ENCODE results near the gene FUNDC2. TPM values are rescaled to one million over a fixed set of nuclear protein-coding genes. Genes with fewer than 3 reads are reported as not detected.

The FUNDC2 gene
- total RNA-seq, 6 donors from 2014 or later = 18.3 to 93.9 (median 50.2) TPM

DNA sequence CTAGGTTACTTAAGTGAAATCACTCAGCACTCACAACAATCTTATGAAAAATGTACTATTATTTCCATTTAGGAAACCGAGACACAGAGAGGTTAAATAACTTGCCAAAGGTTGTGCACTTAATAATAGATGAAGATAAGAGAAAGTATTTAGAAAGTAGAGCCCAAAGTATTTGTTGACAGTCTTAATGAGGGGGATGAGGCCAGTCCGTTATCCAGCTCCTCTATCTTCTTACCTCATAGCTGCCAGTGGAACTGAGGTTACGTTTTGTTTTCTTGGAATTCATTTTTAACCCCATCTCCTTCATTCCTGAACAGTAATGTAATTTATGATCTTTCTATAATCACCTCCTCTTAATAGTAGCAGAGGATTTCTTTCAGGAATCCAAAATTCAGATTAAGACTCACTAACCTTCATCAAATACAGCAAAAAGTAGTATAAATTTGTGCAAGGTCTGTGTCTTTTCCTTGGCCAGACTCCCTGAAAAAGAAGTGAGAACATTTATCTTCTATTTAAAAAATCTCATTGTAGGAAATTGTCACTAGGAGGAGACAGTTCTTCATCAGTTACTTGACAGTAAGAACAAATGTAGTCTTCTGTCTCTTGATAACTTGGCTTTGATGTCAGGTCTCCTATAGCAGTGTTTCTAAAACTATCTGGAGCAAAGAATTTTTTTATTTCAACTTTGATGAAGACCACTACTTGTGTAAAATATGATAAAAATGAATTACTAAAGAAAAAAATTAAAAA is 39.6 kb upstream of the FUNDC2 start:
- Histone ChIP-seq H3K36me3 (no peaks in the 10 kb centered on the region), H3K27me3 (no peaks in the 10 kb centered on the region), H3K9me3 (no peaks in the 10 kb centered on the region), H3K4me1 (no peaks in the 10 kb centered on the region), H3K27ac (no peak overlapping the region), H3K4me3 (no peak overlapping the region)
- no peak for DNase-seq
- no peak for ATAC-seq (ENCODE audit: low FRiP score in 2 of 2)
- TF ChIP-seq EP300 (IDR thresholded peaks at IDR 0.05) = no peak
- TF ChIP-seq, protein P1, sequence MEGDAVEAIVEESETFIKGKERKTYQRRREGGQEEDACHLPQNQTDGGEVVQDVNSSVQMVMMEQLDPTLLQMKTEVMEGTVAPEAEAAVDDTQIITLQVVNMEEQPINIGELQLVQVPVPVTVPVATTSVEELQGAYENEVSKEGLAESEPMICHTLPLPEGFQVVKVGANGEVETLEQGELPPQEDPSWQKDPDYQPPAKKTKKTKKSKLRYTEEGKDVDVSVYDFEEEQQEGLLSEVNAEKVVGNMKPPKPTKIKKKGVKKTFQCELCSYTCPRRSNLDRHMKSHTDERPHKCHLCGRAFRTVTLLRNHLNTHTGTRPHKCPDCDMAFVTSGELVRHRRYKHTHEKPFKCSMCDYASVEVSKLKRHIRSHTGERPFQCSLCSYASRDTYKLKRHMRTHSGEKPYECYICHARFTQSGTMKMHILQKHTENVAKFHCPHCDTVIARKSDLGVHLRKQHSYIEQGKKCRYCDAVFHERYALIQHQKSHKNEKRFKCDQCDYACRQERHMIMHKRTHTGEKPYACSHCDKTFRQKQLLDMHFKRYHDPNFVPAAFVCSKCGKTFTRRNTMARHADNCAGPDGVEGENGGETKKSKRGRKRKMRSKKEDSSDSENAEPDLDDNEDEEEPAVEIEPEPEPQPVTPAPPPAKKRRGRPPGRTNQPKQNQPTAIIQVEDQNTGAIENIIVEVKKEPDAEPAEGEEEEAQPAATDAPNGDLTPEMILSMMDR (IDR thresholded peaks at IDR 0.05) = no peak
- no peak for TF ChIP-seq POLR2AphosphoS5 (IDR thresholded peaks at IDR 0.05)
- no peak for TF ChIP-seq POLR2A (IDR thresholded peaks at IDR 0.05)
- WGBS, 2 donors = 64% methylated on average over 3 of the region's 3 CpGs

DNA sequence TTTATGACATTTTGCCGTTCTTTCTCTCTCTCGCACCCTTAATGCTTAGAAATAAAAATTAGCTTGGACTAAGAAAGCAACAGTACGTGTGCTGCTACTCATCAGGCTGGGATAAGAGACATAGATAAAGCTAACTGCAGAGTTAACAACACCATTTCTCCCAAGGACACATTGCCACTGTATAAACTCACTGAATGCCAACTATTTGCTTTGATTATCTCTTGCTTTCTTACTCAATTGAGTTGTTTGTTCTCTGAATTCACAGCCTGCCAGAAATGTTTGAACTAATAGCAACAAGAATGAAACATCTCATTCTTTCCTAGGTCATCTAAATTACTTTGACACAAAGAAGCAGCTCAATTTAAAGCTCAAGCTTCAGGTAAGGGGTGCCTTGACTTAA is 38.7 kb upstream of the FUNDC2 start:
- no peaks in the 10 kb centered on the region for H3K36me3 ChIP-seq
- DNase-seq (no peak), ATAC-seq (ENCODE audit: low FRiP score in 2 of 2) (no peak)
- no peaks in the 10 kb centered on the region for H3K27me3 ChIP-seq
- no peaks in the 10 kb centered on the region for H3K4me1 ChIP-seq
- TF ChIP-seq EP300 (IDR thresholded peaks at IDR 0.05) (no peak), POLR2A (IDR thresholded peaks at IDR 0.05) (no peak), POLR2AphosphoS5 (IDR thresholded peaks at IDR 0.05) (no peak)
- TF ChIP-seq, protein P1 (IDR thresholded peaks at IDR 0.05) = no peak
- H3K9me3 ChIP-seq = no peaks in the 10 kb centered on the region
- no peak overlapping the region for H3K27ac ChIP-seq
- WGBS, 2 donors = 60 to 65% methylated on average over 3 of the region's 3 CpGs
- H3K4me3 ChIP-seq = no peak overlapping the region

DNA sequence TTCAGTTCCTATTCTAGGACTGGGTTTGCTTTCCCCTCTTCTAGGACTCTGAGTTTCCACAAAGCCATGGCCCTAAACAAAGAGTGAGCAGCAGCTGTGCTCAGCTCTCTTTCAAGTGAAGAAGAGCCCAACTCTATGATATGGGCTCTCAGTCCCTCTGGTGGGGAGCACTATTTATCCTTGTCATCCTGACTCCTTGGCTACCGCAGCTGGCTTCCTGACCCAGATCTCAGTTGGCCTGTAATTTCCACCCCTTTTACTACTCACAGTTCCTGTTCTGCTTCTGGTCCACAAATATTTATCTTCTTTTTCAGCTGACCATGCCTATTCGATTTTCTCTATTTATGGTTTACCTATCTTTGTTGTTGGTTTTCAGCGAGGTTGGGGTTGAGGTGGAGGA is 37.9 kb upstream of the FUNDC2 start:
- no peak overlapping the region for H3K4me3 ChIP-seq
- TF ChIP-seq, protein P1 (IDR thresholded peaks at IDR 0.05) = no peak
- TF ChIP-seq EP300 (IDR thresholded peaks at IDR 0.05) (no peak), POLR2AphosphoS5 (IDR thresholded peaks at IDR 0.05) (no peak), POLR2A (IDR thresholded peaks at IDR 0.05) (no peak)
- H3K27me3 ChIP-seq = no peaks in the 10 kb centered on the region
- WGBS, 2 donors = 60 to 65% methylated on average over 3 of the region's 3 CpGs
- H3K4me1 ChIP-seq = no peaks in the 10 kb centered on the region
- no peak for ATAC-seq (ENCODE audit: low FRiP score in 2 of 2)
- H3K9me3 ChIP-seq = no peaks in the 10 kb centered on the region
- no peak for DNase-seq
- H3K36me3 ChIP-seq = no peaks in the 10 kb centered on the region
- no peak overlapping the region for H3K27ac ChIP-seq

DNA sequence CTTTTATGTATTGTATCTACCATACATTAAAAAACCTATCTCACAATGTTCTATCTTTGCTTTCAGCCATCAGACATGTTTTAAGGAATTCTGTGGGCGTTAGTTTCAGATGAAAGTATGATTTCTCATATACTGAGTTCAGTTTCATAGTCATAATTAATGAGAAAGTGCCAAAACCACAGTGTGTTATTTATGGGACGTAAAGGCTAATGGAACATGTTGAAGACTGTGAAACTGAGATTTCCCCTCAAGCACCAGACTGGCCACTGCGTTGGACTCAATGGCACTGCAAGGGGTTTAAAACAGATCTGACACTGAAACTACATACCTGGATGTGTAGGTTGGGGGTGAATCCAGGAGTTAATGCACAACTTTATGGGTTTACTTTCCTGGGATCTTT is 36.1 kb upstream of the FUNDC2 start:
- no peaks in the 10 kb centered on the region for H3K36me3 ChIP-seq
- 69 to 75% methylated on average over 3 of the region's 3 CpGs for WGBS, 2 donors
- H3K4me1 ChIP-seq = no peaks in the 10 kb centered on the region
- no peak for ATAC-seq (ENCODE audit: low FRiP score in 2 of 2)
- TF ChIP-seq POLR2AphosphoS5 (IDR thresholded peaks at IDR 0.05) (no peak), EP300 (IDR thresholded peaks at IDR 0.05) (no peak), POLR2A (IDR thresholded peaks at IDR 0.05) (no peak)
- TF ChIP-seq, protein P1 (IDR thresholded peaks at IDR 0.05) = no peak
- H3K9me3 ChIP-seq = no peaks in the 10 kb centered on the region
- no peak overlapping the region for H3K4me3 ChIP-seq
- no peak overlapping the region for H3K27ac ChIP-seq
- no peak for DNase-seq
- H3K27me3 ChIP-seq = no peaks in the 10 kb centered on the region

DNA sequence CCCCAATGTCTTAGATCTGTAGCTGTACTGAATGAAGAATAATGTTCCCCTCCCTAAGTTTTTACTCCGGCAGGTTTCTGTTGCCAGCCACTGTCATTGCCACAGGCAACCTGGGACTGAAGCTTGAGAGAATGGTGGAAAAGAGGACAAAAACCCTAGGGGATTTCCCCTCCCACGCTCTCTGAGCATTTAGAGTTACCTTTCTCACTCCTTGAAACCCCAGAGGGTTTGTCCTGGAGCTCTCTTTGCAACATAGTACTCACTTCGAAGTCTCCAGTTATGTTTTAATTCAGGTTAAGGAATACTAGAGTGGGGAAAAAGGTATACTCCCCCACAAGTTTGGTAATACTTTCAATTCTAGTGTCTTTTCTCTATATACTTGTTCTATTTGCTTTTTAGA is 35.6 kb upstream of the FUNDC2 start:
- Histone ChIP-seq H3K36me3 (no peaks in the 10 kb centered on the region), H3K27me3 (no peaks in the 10 kb centered on the region), H3K4me1 (no peaks in the 10 kb centered on the region), H3K4me3 (no peak overlapping the region), H3K27ac (no peak overlapping the region), H3K9me3 (no peaks in the 10 kb centered on the region)
- WGBS, 2 donors = 67 to 89% methylated on average over 3 of the region's 3 CpGs
- TF ChIP-seq, protein P1 (IDR thresholded peaks at IDR 0.05) = no peak
- TF ChIP-seq POLR2AphosphoS5 (IDR thresholded peaks at IDR 0.05) (no peak), EP300 (IDR thresholded peaks at IDR 0.05) (no peak), POLR2A (IDR thresholded peaks at IDR 0.05) (no peak)
- ATAC-seq (ENCODE audit: low FRiP score in 2 of 2) (no peak), DNase-seq (no peak)
